COLO668 (cell line): ENCODE data around the gene STAB2.

ENCODE experiments used
- DNase-seq: peaks from one replicate; lab custom pipeline; 2025; ENCODE audit not compliant: unreplicated experiment; lab: John Stamatoyannopoulos, UW

Gene STAB2

GRCh38 chr12:103743788-103744187 lies 156.7 kb downstream of the STAB2 start:
- no peak for DNase-seq

- peak; percentile 22 for DNase-seq
Measured at GRCh38 chr12:103745962-103746361, 158.9 kb downstream of the STAB2 start.

GRCh38 chr12:103748002-103748401 lies 160.9 kb downstream of the STAB2 start:
- DNase-seq: no peak

- DNase-seq: no peak
Measured at GRCh38 chr12:103748875-103749274, 161.8 kb downstream of the STAB2 start.

- DNase-seq: no peak
Measured at GRCh38 chr12:103751171-103751570, 164.1 kb downstream of the STAB2 start.

GRCh38 chr12:103751600-103751999 lies 164.5 kb downstream of the STAB2 start:
- DNase-seq: no peak

- no peak for DNase-seq
Measured at GRCh38 chr12:103755425-103755824, 168.4 kb downstream of the STAB2 start.

- DNase-seq: no peak
Measured at GRCh38 chr12:103756443-103756842, 169.4 kb downstream of the STAB2 start.

- DNase-seq: no peak
Measured at GRCh38 chr12:103757248-103757647, 170.2 kb downstream of the STAB2 start.

- no peak for DNase-seq
Measured at GRCh38 chr12:103758310-103759089, 171.4 kb downstream of the STAB2 start.

- DNase-seq: no peak
Measured at GRCh38 chr12:103762473-103762872, 175.4 kb downstream of the STAB2 start.

- no peak for DNase-seq
Measured at GRCh38 chr12:103765322-103765721, 178.2 kb downstream of the STAB2 start.

- DNase-seq: no peak
Measured at GRCh38 chr12:103766028-103766427, 179.0 kb downstream of the STAB2 start.

GRCh38 chr12:103768467-103769123 lies 181.5 kb downstream of the STAB2 start:
- no peak for DNase-seq

- DNase-seq: peak; percentile 37
Measured at GRCh38 chr12:103769240-103769945, 182.3 kb downstream of the STAB2 start.

GRCh38 chr12:103771466-103771865 lies 184.4 kb downstream of the STAB2 start:
- peak; percentile 51 for DNase-seq

- DNase-seq: no peak
Measured at GRCh38 chr12:103772367-103773108, 185.5 kb downstream of the STAB2 start.

GRCh38 chr12:103773109-103773910 lies 186.2 kb downstream of the STAB2 start:
- no peak for DNase-seq

GRCh38 chr12:103774977-103775560 lies 188.0 kb downstream of the STAB2 start:
- DNase-seq: no peak

GRCh38 chr12:103778781-103779180 lies 191.7 kb downstream of the STAB2 start:
- DNase-seq: no peak
